ENCODE measurements around the gene NPAT. TPM values are rescaled to one million over a fixed set of nuclear protein-coding genes. Genes with fewer than 3 reads are reported as not detected.

The NPAT gene
- total and polyA plus RNA-seq, 9 donors, result 6.2 to 9.6 (median 8.1) TPM

DNA sequence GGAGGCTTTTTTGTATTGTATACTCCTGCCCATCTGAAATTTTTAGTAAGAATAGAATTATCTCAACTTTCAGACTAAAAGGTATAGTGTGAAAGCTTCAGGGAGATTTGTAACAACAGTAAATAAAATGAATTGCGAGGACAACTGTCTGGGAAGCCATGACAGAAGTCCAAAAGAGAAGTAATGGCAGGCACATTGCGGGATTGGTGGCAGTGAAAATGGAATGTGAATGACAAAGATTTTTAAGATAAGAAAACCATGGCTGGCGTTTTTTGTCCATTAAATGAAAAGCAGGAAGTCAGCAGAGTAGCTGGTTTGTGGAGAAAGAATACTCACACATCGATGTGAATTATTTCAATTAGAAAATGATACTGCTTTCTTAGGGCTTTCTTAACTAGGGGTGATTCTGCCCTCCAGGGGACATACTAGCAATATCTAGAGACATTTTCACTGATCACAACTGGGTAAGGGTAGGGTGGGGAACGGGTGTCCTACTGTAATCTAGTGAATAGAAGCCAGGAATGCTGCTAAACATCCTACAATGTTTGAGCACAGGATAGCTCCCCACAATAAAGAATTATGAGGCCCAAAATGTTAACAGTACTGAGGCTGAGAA, 1.6 kb downstream of the NPAT start:
- Histone ChIP-seq H3K27me3 (ENCODE audit: control insufficient read depth, insufficient read depth, low read length) (no peaks in the 10 kb centered on the region), H3K36me3 (ENCODE audit: control insufficient read depth, insufficient read depth, low read length) (peaks cover 3% of the 10 kb centered on the region), H3K4me1 (ENCODE audit: control insufficient read depth, insufficient read depth, low read length) (peaks cover 11% of the 10 kb centered on the region), H3K27ac (ENCODE audit: low read length) (peak overlapping the region; percentile 98), H3K4me3 (ENCODE audit: low read length) (peak overlapping the region; percentile 88), H3K9me3 (replicated peaks; ENCODE audit: control insufficient read depth, low read depth, low read length) (no peaks in the 10 kb centered on the region)
- 86% methylated on average over 2 of the region's 5 CpGs for WGBS (ENCODE audit: insufficient coverage)
- DNase-seq, result no peak

GRCh38 chr11:108218912-108219783, 3.3 kb downstream of the NPAT start:
- peaks cover 3% of the 10 kb centered on the region for H3K36me3 ChIP-seq (ENCODE audit: control insufficient read depth, insufficient read depth, low read length)
- H3K27ac ChIP-seq (ENCODE audit: low read length), result no peak overlapping the region
- H3K9me3 ChIP-seq (replicated peaks; ENCODE audit: control insufficient read depth, low read depth, low read length), result no peaks in the 10 kb centered on the region
- H3K4me1 ChIP-seq (ENCODE audit: control insufficient read depth, insufficient read depth, low read length), result peaks cover 11% of the 10 kb centered on the region
- H3K4me3 ChIP-seq (ENCODE audit: low read length), result no peak overlapping the region
- DNase-seq, result no peak
- 49% methylated on average over 3 of the region's 7 CpGs for WGBS (ENCODE audit: insufficient coverage)
- H3K27me3 ChIP-seq (ENCODE audit: control insufficient read depth, insufficient read depth, low read length), result no peaks in the 10 kb centered on the region

DNA sequence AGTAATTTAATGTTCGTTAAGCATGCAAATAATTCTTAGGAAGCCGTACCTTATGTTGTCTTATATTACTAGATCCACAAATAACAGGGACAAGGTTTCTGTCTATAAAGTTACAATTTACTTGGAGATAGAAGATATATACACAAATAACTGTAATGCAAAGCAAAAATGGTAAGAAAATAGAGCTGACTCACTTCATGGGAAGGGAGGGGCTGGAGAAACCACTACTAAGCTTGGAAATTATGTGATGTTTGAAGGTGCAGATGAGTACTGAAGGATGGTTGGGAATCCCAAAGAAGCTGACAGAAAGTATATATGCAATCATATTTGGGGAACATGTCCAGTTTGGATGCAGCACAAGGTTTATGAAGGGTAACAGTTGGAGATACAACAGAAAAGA, 4.0 kb downstream of the NPAT start:
- no peak overlapping the region for H3K27ac ChIP-seq (ENCODE audit: low read length)
- H3K27me3 ChIP-seq (ENCODE audit: control insufficient read depth, insufficient read depth, low read length), result no peaks in the 10 kb centered on the region
- H3K9me3 ChIP-seq (replicated peaks; ENCODE audit: control insufficient read depth, low read depth, low read length), result no peaks in the 10 kb centered on the region
- WGBS (ENCODE audit: insufficient coverage), result no CpG with 5 or more reads among the region's 2 CpGs
- peaks cover 8% of the 10 kb centered on the region for H3K4me1 ChIP-seq (ENCODE audit: control insufficient read depth, insufficient read depth, low read length)
- no peak overlapping the region for H3K4me3 ChIP-seq (ENCODE audit: low read length)
- no peak for DNase-seq
- peaks cover 5% of the 10 kb centered on the region for H3K36me3 ChIP-seq (ENCODE audit: control insufficient read depth, insufficient read depth, low read length)

- peaks cover 10% of the 10 kb centered on the region for H3K36me3 ChIP-seq (ENCODE audit: control insufficient read depth, insufficient read depth, low read length)
- H3K4me1 ChIP-seq (ENCODE audit: control insufficient read depth, insufficient read depth, low read length), result peaks cover 8% of the 10 kb centered on the region
- WGBS (ENCODE audit: insufficient coverage), result no CpG with 5 or more reads among the region's 4 CpGs
Measured at GRCh38 chr11:108216988-108217387, 5.5 kb downstream of the NPAT start.

DNA sequence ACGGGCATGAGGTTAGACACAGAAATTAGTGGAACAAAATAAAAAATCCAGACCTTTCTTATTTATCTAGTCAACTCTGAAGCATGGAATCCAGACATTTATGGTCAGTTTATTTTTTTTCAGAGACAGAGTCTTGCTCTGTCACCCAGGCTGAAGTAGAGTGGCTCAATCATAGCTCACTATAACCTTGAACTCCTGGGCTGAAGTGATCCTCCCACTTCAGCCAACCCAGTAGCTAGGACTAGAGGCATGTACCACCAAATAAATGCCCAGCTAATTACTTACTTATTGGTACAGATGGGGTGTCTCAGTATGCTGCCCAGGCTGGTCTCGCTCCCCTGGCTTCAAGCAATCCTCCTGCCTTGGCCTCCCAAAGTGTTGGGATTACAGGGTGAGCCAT, 8.7 kb downstream of the NPAT start:
- peaks cover 3% of the 10 kb centered on the region for H3K9me3 ChIP-seq (replicated peaks; ENCODE audit: control insufficient read depth, low read depth, low read length)
- WGBS (ENCODE audit: insufficient coverage), result no CpG with 5 or more reads among the region's 2 CpGs
- H3K27me3 ChIP-seq (ENCODE audit: control insufficient read depth, insufficient read depth, low read length), result no peaks in the 10 kb centered on the region
- peaks cover 15% of the 10 kb centered on the region for H3K36me3 ChIP-seq (ENCODE audit: control insufficient read depth, insufficient read depth, low read length)
- no peak overlapping the region for H3K27ac ChIP-seq (ENCODE audit: low read length)
- H3K4me1 ChIP-seq (ENCODE audit: control insufficient read depth, insufficient read depth, low read length), result no peaks in the 10 kb centered on the region
- H3K4me3 ChIP-seq (ENCODE audit: low read length), result no peak overlapping the region
- no peak for DNase-seq

More at GRCh38 chr11:108216988-108217387, 5.5 kb downstream of the NPAT start:
- no peaks in the 10 kb centered on the region for H3K27me3 ChIP-seq (ENCODE audit: control insufficient read depth, insufficient read depth, low read length)
- no peak overlapping the region for H3K4me3 ChIP-seq (ENCODE audit: low read length)
- DNase-seq, result no peak
- no peak overlapping the region for H3K27ac ChIP-seq (ENCODE audit: low read length)
- no peaks in the 10 kb centered on the region for H3K9me3 ChIP-seq (replicated peaks; ENCODE audit: control insufficient read depth, low read depth, low read length)

- Histone ChIP-seq H3K36me3 (ENCODE audit: control insufficient read depth, insufficient read depth, low read length) (peaks cover 36% of the 10 kb centered on the region), H3K27ac (ENCODE audit: low read length) (no peak overlapping the region), H3K4me3 (ENCODE audit: low read length) (no peak overlapping the region), H3K27me3 (ENCODE audit: control insufficient read depth, insufficient read depth, low read length) (no peaks in the 10 kb centered on the region), H3K4me1 (ENCODE audit: control insufficient read depth, insufficient read depth, low read length) (no peaks in the 10 kb centered on the region), H3K9me3 (replicated peaks; ENCODE audit: control insufficient read depth, low read depth, low read length) (peaks cover 21% of the 10 kb centered on the region)
- no peak for DNase-seq
- no CpG with 5 or more reads among the region's 1 CpG for WGBS (ENCODE audit: insufficient coverage)
Measured at GRCh38 chr11:108210441-108210840, 12.0 kb downstream of the NPAT start.

- peaks cover 32% of the 10 kb centered on the region for H3K9me3 ChIP-seq (replicated peaks; ENCODE audit: control insufficient read depth, low read depth, low read length)
- H3K4me3 ChIP-seq (ENCODE audit: low read length), result no peak overlapping the region
- H3K27ac ChIP-seq (ENCODE audit: low read length), result no peak overlapping the region
- DNase-seq, result no peak
- no peaks in the 10 kb centered on the region for H3K4me1 ChIP-seq (ENCODE audit: control insufficient read depth, insufficient read depth, low read length)
- no peaks in the 10 kb centered on the region for H3K27me3 ChIP-seq (ENCODE audit: control insufficient read depth, insufficient read depth, low read length)
- WGBS (ENCODE audit: insufficient coverage), result 94% methylated on average over 3 of the region's 6 CpGs
- H3K36me3 ChIP-seq (ENCODE audit: control insufficient read depth, insufficient read depth, low read length), result peaks cover 42% of the 10 kb centered on the region
Measured at GRCh38 chr11:108207683-108208060, 14.8 kb downstream of the NPAT start.

DNA sequence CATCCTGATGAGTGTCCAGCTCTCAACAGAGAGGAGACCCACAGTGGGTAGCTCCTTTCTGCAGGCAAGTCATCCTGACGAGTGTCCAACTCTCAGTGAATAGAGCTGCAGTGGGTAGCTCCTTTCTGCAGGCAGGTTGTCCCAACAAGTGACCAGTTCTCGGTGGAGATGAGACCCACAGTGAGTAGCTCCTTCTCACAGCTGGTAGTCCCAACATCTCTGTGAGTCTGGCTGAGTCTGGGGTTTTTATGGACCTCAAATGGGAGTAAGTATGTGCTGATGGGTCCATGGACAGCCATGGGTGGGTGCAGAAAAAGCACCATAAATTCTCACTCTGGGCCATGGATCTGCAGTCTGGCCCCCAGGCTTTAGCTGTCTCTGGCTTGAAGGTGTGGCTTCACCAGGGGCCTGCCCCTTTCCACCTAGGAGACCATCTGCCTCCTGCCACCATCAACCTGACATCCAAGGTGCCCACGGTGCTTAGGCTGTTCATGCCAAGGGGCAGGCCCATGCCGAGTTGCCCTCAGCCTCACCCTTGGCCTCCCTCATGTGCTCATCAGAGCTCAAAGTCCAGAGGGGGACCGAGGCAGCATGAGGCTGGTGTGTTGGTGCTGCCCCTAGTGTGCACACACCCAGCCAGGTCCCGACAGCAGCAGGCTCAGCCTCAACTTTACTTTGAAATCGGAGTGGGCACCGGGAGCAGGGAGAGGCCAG, 15.3 kb downstream of the NPAT start:
- H3K27ac ChIP-seq (ENCODE audit: low read length), result no peak overlapping the region
- H3K4me1 ChIP-seq (ENCODE audit: control insufficient read depth, insufficient read depth, low read length), result no peaks in the 10 kb centered on the region
- no peak for DNase-seq
- peaks cover 32% of the 10 kb centered on the region for H3K9me3 ChIP-seq (replicated peaks; ENCODE audit: control insufficient read depth, low read depth, low read length)
- peaks cover 38% of the 10 kb centered on the region for H3K36me3 ChIP-seq (ENCODE audit: control insufficient read depth, insufficient read depth, low read length)
- WGBS (ENCODE audit: insufficient coverage), result 83% methylated on average over 7 of the region's 8 CpGs
- no peaks in the 10 kb centered on the region for H3K27me3 ChIP-seq (ENCODE audit: control insufficient read depth, insufficient read depth, low read length)
- H3K4me3 ChIP-seq (ENCODE audit: low read length), result no peak overlapping the region

DNA sequence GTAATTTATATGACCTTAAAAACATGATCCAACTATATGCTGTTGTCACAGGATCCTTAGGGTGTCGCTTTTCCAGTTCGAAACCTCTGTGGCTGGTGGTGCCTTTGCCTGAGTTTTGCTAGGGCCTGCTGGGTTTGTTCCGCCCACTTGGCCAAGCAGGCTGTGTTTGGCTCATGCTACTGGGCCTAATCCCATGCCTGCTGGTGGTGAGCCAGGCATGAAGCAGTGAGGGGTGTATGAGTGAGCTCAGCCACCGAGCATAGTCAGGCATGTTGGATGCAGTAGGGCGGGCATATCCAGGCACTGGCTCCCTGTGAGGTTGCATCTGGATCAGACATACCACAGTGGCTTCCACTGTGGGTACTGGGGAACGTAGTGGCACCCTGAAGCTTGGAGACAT, 16.3 kb downstream of the NPAT start:
- WGBS (ENCODE audit: insufficient coverage), result 98% methylated on average over 4 of the region's 6 CpGs
- no peaks in the 10 kb centered on the region for H3K4me1 ChIP-seq (ENCODE audit: control insufficient read depth, insufficient read depth, low read length)
- no peaks in the 10 kb centered on the region for H3K27me3 ChIP-seq (ENCODE audit: control insufficient read depth, insufficient read depth, low read length)
- H3K4me3 ChIP-seq (ENCODE audit: low read length), result no peak overlapping the region
- H3K9me3 ChIP-seq (replicated peaks; ENCODE audit: control insufficient read depth, low read depth, low read length), result peaks cover 29% of the 10 kb centered on the region
- H3K36me3 ChIP-seq (ENCODE audit: control insufficient read depth, insufficient read depth, low read length), result peaks cover 34% of the 10 kb centered on the region
- no peak overlapping the region for H3K27ac ChIP-seq (ENCODE audit: low read length)
- DNase-seq, result no peak

GRCh38 chr11:108204929-108205499, 17.4 kb downstream of the NPAT start:
- peaks cover 31% of the 10 kb centered on the region for H3K36me3 ChIP-seq (ENCODE audit: control insufficient read depth, insufficient read depth, low read length)

More at GRCh38 chr11:108204929-108205499, 17.4 kb downstream of the NPAT start:
- Histone ChIP-seq H3K4me1 (ENCODE audit: control insufficient read depth, insufficient read depth, low read length) (no peaks in the 10 kb centered on the region), H3K27me3 (ENCODE audit: control insufficient read depth, insufficient read depth, low read length) (no peaks in the 10 kb centered on the region), H3K4me3 (ENCODE audit: low read length) (no peak overlapping the region), H3K27ac (ENCODE audit: low read length) (no peak overlapping the region), H3K9me3 (replicated peaks; ENCODE audit: control insufficient read depth, low read depth, low read length) (peaks cover 29% of the 10 kb centered on the region)
- no CpG with 5 or more reads among the region's 4 CpGs for WGBS (ENCODE audit: insufficient coverage)
- no peak for DNase-seq

Measured in muscle of leg (tissue), 11 donors.